Femur (tissue), 1 donor: ENCODE results near the gene CROCC.

ENCODE experiments used
- DNase-seq: peaks from one replicate; pipeline ENCODE4 v3.0.0-alpha.2; 2017

CROCC gene

DNA sequence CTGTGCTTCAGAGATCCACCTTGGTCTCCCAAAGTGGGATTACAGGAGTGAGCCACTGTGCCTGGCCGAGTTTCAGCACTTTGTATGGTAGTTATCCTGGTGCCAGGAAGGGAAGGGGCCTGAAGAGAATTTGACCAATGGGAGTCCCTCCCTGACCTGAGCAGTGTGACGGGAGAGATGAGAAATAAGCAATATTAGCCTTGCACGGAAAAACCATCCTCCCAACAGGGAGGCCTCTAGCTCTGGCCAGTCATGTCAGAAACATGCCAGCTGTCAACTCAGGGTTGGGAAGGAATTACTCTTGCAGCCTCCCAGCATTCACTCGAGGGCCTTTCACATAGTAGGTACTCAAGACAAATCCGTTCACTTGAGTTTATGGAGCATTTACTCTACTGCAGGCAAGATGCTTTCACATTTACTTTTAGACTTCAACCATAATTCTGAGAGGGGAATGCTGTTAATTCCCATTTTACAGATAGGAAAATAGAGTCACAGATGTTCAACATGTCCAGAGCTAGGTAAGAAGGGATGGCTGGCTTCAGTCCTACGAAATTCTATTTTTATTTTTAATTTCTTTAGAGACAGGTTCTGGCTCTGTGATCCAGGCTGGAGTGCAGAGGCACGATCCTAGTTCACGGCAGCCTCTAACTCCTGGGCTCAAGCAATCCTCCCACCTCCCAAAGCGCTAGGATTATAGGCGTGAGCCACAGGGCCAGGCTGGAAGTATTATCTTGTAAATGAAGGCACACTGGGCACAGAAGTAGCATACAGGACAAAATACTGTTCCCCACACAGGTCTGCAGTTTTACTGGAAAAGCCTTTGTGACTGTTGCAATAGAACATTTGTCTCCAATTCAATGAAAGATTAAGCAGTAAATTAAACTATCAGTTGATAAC lies 93.2 kb downstream of the CROCC start:
- no peak for DNase-seq

DNA sequence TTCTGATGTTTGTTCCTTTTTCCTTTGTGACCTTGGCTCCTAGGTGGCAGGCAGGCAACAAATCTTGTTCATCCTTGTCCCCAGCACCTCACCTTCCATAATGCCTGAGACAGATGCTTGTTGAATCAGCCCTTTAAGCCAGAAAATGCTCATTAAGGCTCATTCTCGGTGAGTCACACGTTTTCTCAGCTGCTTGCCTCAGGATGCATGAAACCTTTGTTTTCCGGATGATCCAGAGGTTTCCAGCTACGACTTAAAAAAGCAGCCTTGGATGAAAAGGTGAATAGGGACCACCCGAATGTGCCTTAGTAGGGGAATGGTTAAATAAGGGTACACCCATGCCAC lies 94.6 kb downstream of the CROCC start:
- DNase-seq = no peak

DNA sequence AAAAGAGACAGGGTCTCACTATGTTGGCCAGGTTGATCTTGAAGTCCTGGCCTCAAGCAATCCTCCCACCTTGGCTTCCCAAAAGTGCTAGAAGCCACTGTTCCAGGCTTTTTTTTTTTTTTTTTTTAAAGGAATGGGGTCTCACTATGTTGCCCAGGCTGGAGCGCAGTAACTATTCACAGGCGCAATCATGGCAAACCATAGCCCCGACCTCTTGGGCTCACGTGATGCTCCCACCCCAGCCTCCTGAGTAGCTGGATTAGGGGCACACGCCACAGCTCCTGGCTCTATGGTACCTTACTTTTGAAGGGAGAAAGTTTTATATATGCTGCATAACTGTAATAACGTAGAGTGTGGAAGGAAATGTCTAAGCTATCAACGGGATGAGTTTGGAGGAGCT lies 95.7 kb downstream of the CROCC start:
- DNase-seq = no peak

DNA sequence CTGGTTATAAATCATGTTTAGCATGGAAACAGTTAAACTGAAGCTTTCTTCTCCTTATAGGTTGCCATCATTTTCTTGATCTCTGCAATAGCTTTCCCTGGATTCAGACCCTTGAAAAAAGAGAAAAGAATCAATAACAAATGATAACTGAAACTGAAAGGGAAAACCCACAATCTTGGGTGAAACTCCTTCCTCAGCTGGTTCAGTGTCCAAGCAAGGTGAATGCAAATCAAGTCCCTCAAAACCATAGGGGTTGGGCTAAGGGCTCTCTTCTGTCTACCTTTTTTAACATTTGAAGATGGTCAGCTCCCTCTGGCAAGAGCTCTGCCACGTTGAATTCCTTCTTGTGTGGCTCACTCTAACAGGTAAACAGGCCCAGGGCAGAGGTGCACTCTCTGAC lies 97.1 kb downstream of the CROCC start:
- no peak for DNase-seq

DNA sequence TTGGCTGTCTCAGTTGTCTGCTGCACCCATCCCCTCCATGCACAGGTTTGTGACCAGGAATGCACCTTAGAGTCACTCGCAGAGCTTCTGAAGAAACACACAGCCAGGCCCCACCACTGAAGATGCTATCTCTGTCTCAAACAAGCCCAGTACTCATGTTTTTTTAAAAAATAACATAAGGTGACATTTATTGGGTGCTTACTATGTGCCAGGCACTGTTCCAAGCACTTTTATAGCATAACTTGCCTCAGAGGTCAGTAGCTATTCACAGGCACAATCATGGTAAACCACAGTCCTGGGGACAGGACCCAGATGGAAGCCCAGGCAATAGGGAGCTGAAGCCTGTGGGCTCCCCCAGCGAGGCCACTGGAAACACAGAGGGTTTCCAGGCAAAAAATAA lies 98.8 kb downstream of the CROCC start:
- no peak for DNase-seq

DNA sequence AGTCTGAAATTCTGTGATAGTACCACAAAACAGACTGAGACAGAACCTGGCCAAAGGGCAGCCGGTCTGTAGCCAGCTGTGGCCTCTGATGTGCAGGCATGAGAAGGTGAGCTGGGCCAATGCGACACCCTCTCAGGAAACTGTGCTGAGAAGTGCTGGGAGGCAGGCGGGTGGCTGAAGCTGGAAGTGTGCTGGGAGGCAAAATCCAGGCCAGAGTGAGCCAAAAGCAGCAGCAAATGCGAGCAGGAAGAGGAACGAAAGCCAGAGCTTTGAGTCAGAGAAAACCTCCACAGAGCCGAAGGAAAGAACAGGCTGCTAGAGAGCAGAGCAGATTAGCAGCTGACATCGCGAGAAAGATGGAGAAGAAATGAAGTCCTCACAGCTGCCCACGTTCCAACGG lies 100.2 kb downstream of the CROCC start:
- no peak for DNase-seq
